GM12878 (cell line): Measurements from ENCODE around the gene SH3YL1. TPM values are rescaled to one million over a fixed set of nuclear protein-coding genes. Genes with fewer than 3 reads are reported as not detected.

Source experiments
- BCLAF1 ChIP-seq: fragments of 450-650 bp; IDR thresholded peaks from 2 replicates; pipeline ENCODE4 v1.6.1; 2017; ENCODE audit warnings: antibody characterized with exemption, mild to moderate bottlenecking, moderate library complexity
- BHLHE40 ChIP-seq, 2 experiments: fragments of 450-650 bp in 1 of 2; IDR thresholded peaks; 2 replicates each; pipeline ENCODE4 v1.6.1; 2011 to 2017; ENCODE audit warnings: low read depth in 2 of 2, borderline replicate concordance in 1 of 2, improper control_type of control experiment in 1 of 2, low read length in 1 of 2, mild to moderate bottlenecking in 1 of 2
- CBX3 ChIP-seq: fragments of 200-600 bp; sonication (generic); IDR thresholded peaks from 2 replicates; pipeline ENCODE4 v1.6.1; 2016; ENCODE audit warnings: low read depth, borderline replicate concordance
- CUX1 ChIP-seq: IDR thresholded peaks from 2 replicates; pipeline ENCODE4 v1.6.1; 2012; ENCODE audit warnings: improper control_type of control experiment, low read depth, low read length; ENCODE audit not compliant: insufficient replicate concordance
- EED ChIP-seq: sonication (generic); IDR thresholded peaks from 2 replicates; pipeline ENCODE4 v1.6.1; 2016; ENCODE audit warnings: antibody characterized with exemption, low read depth
- GATAD2B ChIP-seq: fragments of 450-650 bp; conservative IDR thresholded peaks from 2 replicates; pipeline ENCODE4 v1.6.1; 2017; ENCODE audit warnings: low read depth, mild to moderate bottlenecking, moderate library complexity
- IRF4 ChIP-seq: IDR thresholded peaks from 2 replicates; pipeline ENCODE4 v1.6.1; 2011; ENCODE audit warnings: low read depth, low read length
- LARP7 ChIP-seq: fragments of 450-650 bp; IDR thresholded peaks from 2 replicates; pipeline ENCODE4 v1.6.1; 2017; ENCODE audit warnings: mild to moderate bottlenecking
- MAX ChIP-seq: IDR thresholded peaks from 2 replicates; pipeline ENCODE4 v1.6.1; 2012; ENCODE audit warnings: low read depth, low read length, improper control_type of control experiment
- MXI1 ChIP-seq: fragments of 150-350 bp; IDR thresholded peaks from 2 replicates; pipeline ENCODE4 v1.6.1; 2011; ENCODE audit warnings: low read depth, mild to moderate bottlenecking, inconsistent platforms, low read length, improper control_type of control experiment
- NFXL1 ChIP-seq: fragments of 450-650 bp; IDR thresholded peaks from 2 replicates; pipeline ENCODE4 v1.6.1; 2017; ENCODE audit warnings: antibody characterized with exemption, mild to moderate bottlenecking, borderline replicate concordance
- PAX5 ChIP-seq: IDR thresholded peaks from 2 replicates; pipeline ENCODE4 v1.6.1; 2011; ENCODE audit warnings: low read depth, low read length, borderline replicate concordance
- SPI1 ChIP-seq: IDR thresholded peaks from 2 replicates; pipeline ENCODE4 v1.6.1; 2011; ENCODE audit warnings: low read depth, mild to moderate bottlenecking, low read length, moderate library complexity, borderline replicate concordance; ENCODE audit not compliant: insufficient read depth
- ZNF687 ChIP-seq: fragments of 450-650 bp; IDR thresholded peaks from 2 replicates; pipeline ENCODE4 v1.6.1; 2017; ENCODE audit warnings: mild to moderate bottlenecking, moderate library complexity
- polyA plus RNA-seq, 11 experiments: library from polyadenylated mRNA; depleted of rRNA in 4 of 11; unstranded in 6 of 11; stranded (reverse) in 5 of 11; fragments of >200 nt; fragmentation: Nextera tagmentation in 4 of 11; fragmentation: Illumina TruSeq in 1 of 11; extraction: Ambion mirVana in 4 of 11; extraction: Trizol in 1 of 11; gene quantifications; 1 replicate in 1 of 11; 2 replicates in 10 of 11; pipeline versions ENCODE4 v1.2.1 to v1.2.3, GENCODE V29; 2011 to 2016; ENCODE audit warnings: inconsistent platforms in 2 of 11, missing spikeins in 2 of 11, low read depth in 1 of 11
- total RNA-seq, 4 experiments: library from RNA; depleted of rRNA in 3 of 4; stranded (reverse); fragments of >200 nt in 3 of 4; fragmentation: Illumina TruSeq in 1 of 4; extraction: Trizol in 1 of 4; gene quantifications; 2 replicates each; pipeline versions ENCODE4 v1.2.1 to v1.2.3, GENCODE V29; 2013 to 2021

Gene SH3YL1
- total and polyA plus RNA-seq, 10 of the 15 experiments (the other 5 are each of a cell fraction or from before 2014, with no cell fraction given) = 12.2 to 22.4 (median 17.2) TPM

GRCh38 chr2:275466-275865 is 11.6 kb upstream of the SH3YL1 start (continued):
- TF ChIP-seq CUX1 (peak; percentile 58), MXI1 (peak; percentile 28; the same call in 1 of the 2 replicates), CBX3 (no peak), GATAD2B (peak; percentile 37; the same call in 1 of the 2 replicates), SPI1 (peak; percentile 96), ZNF687 (peak; percentile 33; the same call in 1 of the 2 replicates), EED (0 out of 2 replicates have a peak, but pooled peaks have one; percentile 25), BCLAF1 (no peak), MAX (peak; percentile 34; the same call in 1 of the 2 replicates), PAX5 (no peak), LARP7 (no peak), IRF4 (0 out of 2 replicates have a peak, but pooled peaks have one; percentile 43), NFXL1 (no peak), BHLHE40 (IDR thresholded peaks at IDR 0.05; ENCODE audit: borderline replicate concordance in 1 of 2, low read depth in 2 of 2, low read length in 1 of 2) (peak in 1 of 2 experiments; percentile 10; a peak in 1 of 4 replicates)
